ENCODE results near the gene AK9. TPM values are rescaled to one million over a fixed set of nuclear protein-coding genes. Genes with fewer than 3 reads are reported as not detected.
A peak's percentile ranks its signal among the peaks of the same experiment; 100 is the strongest.

AK9 gene
- polyA plus RNA-seq, 1 donor from 2014 or later: 27.7 TPM

GRCh38 chr6:109482905-109483734, 207.9 kb downstream of the AK9 start, which contains the start of gene ZBTB24:
TSS of gene ZBTB24 (minus strand) at chr6:109483219. CDS start at chr6:109482026, 1,193 bp downstream.
- peak within 1 kb of the TSS; percentile 63 for H3K9ac ChIP-seq (ENCODE audit: low read length)
- peak within 1 kb of the TSS; percentile 3 for H2AFZ ChIP-seq (ENCODE audit: low read depth, low read length)
- no peaks in the 10 kb centered on the region for H3K9me2 ChIP-seq (ENCODE audit: insufficient read depth, low read length)
- peak within 1 kb of the TSS; percentile 91 for H3K4me2 ChIP-seq (ENCODE audit: low read length)
- H4K20me1 ChIP-seq (ENCODE audit: insufficient read depth): no peaks in the 10 kb centered on the region
- no peaks in the 10 kb centered on the region for H3F3A ChIP-seq (ENCODE audit: insufficient read depth, low read length, poor library complexity, severe bottlenecking)
- H3K27me3 ChIP-seq (ENCODE audit: insufficient read depth, low read depth, low read length): no peaks in the 10 kb centered on the region
- H3K27ac ChIP-seq (ENCODE audit: low read length): no peak within 1 kb of the TSS
- H3K36me3 ChIP-seq (ENCODE audit: insufficient read depth, low read length): no peaks in the 10 kb centered on the region
- peak within 1 kb of the TSS; percentile 74 for H3K4me3 ChIP-seq (ENCODE audit: low read length)
- H3K79me2 ChIP-seq (replicated peaks; ENCODE audit: insufficient read depth, low read length): no peaks in the 10 kb centered on the region
- H3K9me3 ChIP-seq (ENCODE audit: low read length): no peaks in the 10 kb centered on the region
- TF ChIP-seq MXI1 (conservative IDR thresholded peaks at IDR 0.05; ENCODE audit: poor library complexity, severe bottlenecking) (peak; percentile 90), POLR2AphosphoS5 (IDR thresholded peaks at IDR 0.05) (peak; percentile 40), CTCF (IDR thresholded peaks at IDR 0.05; ENCODE audit: poor library complexity, severe bottlenecking) (peak; percentile 22), EZH2 (IDR thresholded peaks at IDR 0.05; ENCODE audit: borderline replicate concordance, insufficient read depth, low read length, poor library complexity, severe bottlenecking) (no peak)

GRCh38 chr6:109480993-109481480, 210.0 kb downstream of the AK9 start:
- H3K79me2 ChIP-seq (replicated peaks; ENCODE audit: insufficient read depth, low read length): no peaks in the 10 kb centered on the region
- TF ChIP-seq RAD21 (conservative IDR thresholded peaks at IDR 0.05) (no peak), MXI1 (conservative IDR thresholded peaks at IDR 0.05; ENCODE audit: poor library complexity, severe bottlenecking) (no peak), CTCF (IDR thresholded peaks at IDR 0.05; ENCODE audit: poor library complexity, severe bottlenecking) (no peak), POLR2AphosphoS5 (IDR thresholded peaks at IDR 0.05) (no peak), EZH2 (IDR thresholded peaks at IDR 0.05; ENCODE audit: borderline replicate concordance, insufficient read depth, low read length, poor library complexity, severe bottlenecking) (no peak), TAF1 (IDR thresholded peaks at IDR 0.05; ENCODE audit: low read depth) (no peak), SMC3 (conservative IDR thresholded peaks at IDR 0.05; ENCODE audit: poor library complexity) (no peak), EP300 (conservative IDR thresholded peaks at IDR 0.05; ENCODE audit: poor library complexity, severe bottlenecking) (no peak), REST (IDR thresholded peaks at IDR 0.05; ENCODE audit: borderline replicate concordance) (no peak)
- H3K4me3 ChIP-seq (ENCODE audit: low read length): peak overlapping the region; percentile 29

More at GRCh38 chr6:109480993-109481480, 210.0 kb downstream of the AK9 start:
- H3K9ac ChIP-seq (ENCODE audit: low read length): no peak overlapping the region
- no peaks in the 10 kb centered on the region for H3K9me3 ChIP-seq (ENCODE audit: low read length)
- H3K27me3 ChIP-seq (ENCODE audit: insufficient read depth, low read depth, low read length): no peaks in the 10 kb centered on the region
- H4K20me1 ChIP-seq (ENCODE audit: insufficient read depth): no peaks in the 10 kb centered on the region
- no peaks in the 10 kb centered on the region for H3K36me3 ChIP-seq (ENCODE audit: insufficient read depth, low read length)
- H3K27ac ChIP-seq (ENCODE audit: low read length): no peak overlapping the region
- no peak overlapping the region for H2AFZ ChIP-seq (ENCODE audit: low read depth, low read length)
- no peaks in the 10 kb centered on the region for H3K9me2 ChIP-seq (ENCODE audit: insufficient read depth, low read length)
- no peak overlapping the region for H3K4me2 ChIP-seq (ENCODE audit: low read length)
- no peaks in the 10 kb centered on the region for H3F3A ChIP-seq (ENCODE audit: insufficient read depth, low read length, poor library complexity, severe bottlenecking)

Data from neural cell (in vitro differentiated cells).